IPS-20b (cell line): ENCODE results near the gene ACOT2.
A peak's percentile ranks its signal among the peaks of the same experiment; 100 is the strongest.

Experiments used
- H3K27ac ChIP-seq: one replicate; pipeline ENCODE4 v1.5.1; 2013; ENCODE audit warnings: low read length
- H3K27me3 ChIP-seq: 2 replicates; pipeline ENCODE4 v1.6.1; 2013; ENCODE audit warnings: mild to moderate bottlenecking, low read length, inconsistent platforms; ENCODE audit not compliant: insufficient read depth
- H3K36me3 ChIP-seq: 2 replicates; pipeline ENCODE4 v1.6.1; 2013; ENCODE audit warnings: low read depth, mild to moderate bottlenecking, inconsistent platforms, low read length, moderate library complexity; ENCODE audit not compliant: insufficient read depth
- H3K4me1 ChIP-seq: 2 replicates; pipeline ENCODE4 v1.6.1; 2013; ENCODE audit warnings: mild to moderate bottlenecking, control low read depth, inconsistent platforms, low read length, moderate library complexity; ENCODE audit not compliant: insufficient read depth
- H3K4me3 ChIP-seq: 2 replicates; pipeline ENCODE4 v1.5.1; 2013; ENCODE audit warnings: mild to moderate bottlenecking, low read length, inconsistent platforms
- H3K9ac ChIP-seq: 2 replicates; pipeline ENCODE4 v1.6.1; 2013; ENCODE audit warnings: low read depth, mild to moderate bottlenecking, inconsistent platforms, low read length, moderate library complexity
- H3K9me3 ChIP-seq: 2 replicates; pipeline ENCODE4 v1.6.1; 2013; ENCODE audit warnings: mild to moderate bottlenecking, low read depth, low read length, inconsistent platforms; ENCODE audit not compliant: insufficient read depth

The ACOT2 gene

GRCh38 chr14:73602994-73603393 lies 34.0 kb downstream of the ACOT2 start:
- Histone ChIP-seq H3K4me1 (no peaks in the 10 kb centered on the region), H3K9ac (no peak overlapping the region), H3K27ac (no peak overlapping the region), H3K27me3 (no peaks in the 10 kb centered on the region), H3K9me3 (peaks cover 11% of the 10 kb centered on the region), H3K4me3 (no peak overlapping the region), H3K36me3 (no peaks in the 10 kb centered on the region)

- Histone ChIP-seq H3K9me3 (peaks cover 11% of the 10 kb centered on the region), H3K4me3 (no peak overlapping the region), H3K27me3 (peaks cover under 1% of the 10 kb centered on the region; the same call in 1 of the 2 replicates), H3K27ac (no peak overlapping the region), H3K4me1 (no peaks in the 10 kb centered on the region), H3K9ac (no peak overlapping the region), H3K36me3 (no peaks in the 10 kb centered on the region)
Measured at GRCh38 chr14:73606271-73606670, 37.3 kb downstream of the ACOT2 start.

DNA sequence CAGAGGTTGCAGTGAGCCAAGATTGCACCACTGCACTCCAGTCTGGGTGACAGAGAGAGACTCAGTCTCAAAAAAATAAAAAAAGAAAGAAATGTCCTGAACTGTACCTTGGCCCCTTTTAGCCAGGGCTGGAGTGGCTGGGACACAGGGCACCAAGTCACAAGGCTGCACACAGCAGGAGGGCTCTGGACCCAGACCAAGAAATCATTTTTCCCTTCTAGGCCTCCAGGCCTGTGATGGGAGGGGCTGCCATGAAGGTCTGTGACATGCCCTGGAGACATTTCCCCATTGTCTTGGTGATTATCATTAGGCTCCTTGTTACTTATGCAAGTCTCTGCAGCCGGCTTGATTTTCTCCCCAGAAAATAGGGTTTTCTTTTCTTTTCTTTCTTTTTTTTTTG lies 38.2 kb downstream of the ACOT2 start:
- no peaks in the 10 kb centered on the region for H3K4me1 ChIP-seq
- no peak overlapping the region for H3K27ac ChIP-seq
- H3K27me3 ChIP-seq: peaks cover 11% of the 10 kb centered on the region; the same call in 1 of the 2 replicates

DNA sequence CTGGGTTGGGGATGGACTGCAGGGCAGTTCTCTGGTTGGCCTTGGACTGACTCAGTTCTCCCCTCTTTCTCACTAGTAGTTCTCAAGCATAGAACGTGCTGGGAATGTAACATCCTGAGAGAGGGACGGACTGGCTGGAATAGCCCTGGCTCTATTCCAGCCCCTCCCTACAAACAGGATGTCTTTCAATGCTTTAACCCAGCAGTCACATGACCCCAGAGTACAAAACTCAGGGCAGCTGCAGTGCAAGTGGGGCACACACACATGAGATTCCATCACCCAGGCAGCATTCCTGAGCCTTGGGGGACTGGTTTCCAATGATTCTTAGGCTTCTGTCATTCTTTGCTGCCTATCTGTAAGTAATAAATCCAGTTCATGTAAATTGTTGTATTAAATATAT lies 41.7 kb downstream of the ACOT2 start:
- H3K36me3 ChIP-seq: no peaks in the 10 kb centered on the region
- H3K4me1 ChIP-seq: no peaks in the 10 kb centered on the region
- H3K9ac ChIP-seq: no peak overlapping the region
- H3K27ac ChIP-seq: no peak overlapping the region
- peaks cover 34% of the 10 kb centered on the region for H3K27me3 ChIP-seq
- H3K9me3 ChIP-seq: peaks cover 11% of the 10 kb centered on the region
- no peak overlapping the region for H3K4me3 ChIP-seq

More for the DNA sequence above, 38.2 kb downstream of the ACOT2 start:
- H3K4me3 ChIP-seq: no peak overlapping the region
- peaks cover 11% of the 10 kb centered on the region for H3K9me3 ChIP-seq
- H3K36me3 ChIP-seq: no peaks in the 10 kb centered on the region
- H3K9ac ChIP-seq: no peak overlapping the region

- Histone ChIP-seq H3K4me1 (peaks cover 8% of the 10 kb centered on the region; the same call in 1 of the 2 replicates), H3K27me3 (peaks cover 38% of the 10 kb centered on the region), H3K27ac (no peak within 1 kb of the TSS), H3K9ac (peak within 1 kb of the TSS; percentile 71), H3K4me3 (peak within 1 kb of the TSS; percentile 77), H3K9me3 (no peaks in the 10 kb centered on the region), H3K36me3 (no peaks in the 10 kb centered on the region)
Measured at GRCh38 chr14:73612339-73613045, 43.5 kb downstream of the ACOT2 start, which contains the start of gene ACOT6. TSS of gene ACOT6 (plus strand) at chr14:73612517. CDS start at chr14:73612572, 55 bp downstream.

DNA sequence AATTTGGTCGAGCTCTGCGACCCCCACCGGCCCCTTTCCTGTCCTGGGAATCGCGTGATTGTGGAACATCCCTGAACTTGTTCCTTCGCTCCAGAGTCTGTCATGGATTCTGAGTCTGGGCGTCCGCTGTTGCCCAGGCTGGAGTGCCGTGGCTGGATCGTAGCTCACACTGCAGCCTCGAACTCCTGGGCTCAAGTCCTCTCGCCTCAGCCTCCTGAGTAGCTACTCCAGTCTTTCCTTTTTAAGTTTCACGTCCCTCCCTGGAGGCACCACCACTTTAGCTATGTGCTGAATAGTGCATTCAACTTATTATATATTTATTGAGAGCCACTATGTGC lies 44.0 kb downstream of the ACOT2 start:
- Histone ChIP-seq H3K27me3 (peaks cover 38% of the 10 kb centered on the region), H3K9me3 (no peaks in the 10 kb centered on the region), H3K36me3 (no peaks in the 10 kb centered on the region), H3K4me3 (peak overlapping the region; percentile 77), H3K4me1 (peaks cover 8% of the 10 kb centered on the region; the same call in 1 of the 2 replicates), H3K9ac (peak overlapping the region; percentile 71; the same call in 1 of the 2 replicates), H3K27ac (no peak overlapping the region)

GRCh38 chr14:73613419-73613963 lies 44.5 kb downstream of the ACOT2 start:
- Histone ChIP-seq H3K27me3 (peaks cover 38% of the 10 kb centered on the region), H3K9ac (no peak overlapping the region), H3K4me3 (peak overlapping the region; percentile 77; the same call in 1 of the 2 replicates), H3K4me1 (peaks cover 8% of the 10 kb centered on the region; the same call in 1 of the 2 replicates), H3K36me3 (no peaks in the 10 kb centered on the region), H3K9me3 (no peaks in the 10 kb centered on the region), H3K27ac (no peak overlapping the region)

DNA sequence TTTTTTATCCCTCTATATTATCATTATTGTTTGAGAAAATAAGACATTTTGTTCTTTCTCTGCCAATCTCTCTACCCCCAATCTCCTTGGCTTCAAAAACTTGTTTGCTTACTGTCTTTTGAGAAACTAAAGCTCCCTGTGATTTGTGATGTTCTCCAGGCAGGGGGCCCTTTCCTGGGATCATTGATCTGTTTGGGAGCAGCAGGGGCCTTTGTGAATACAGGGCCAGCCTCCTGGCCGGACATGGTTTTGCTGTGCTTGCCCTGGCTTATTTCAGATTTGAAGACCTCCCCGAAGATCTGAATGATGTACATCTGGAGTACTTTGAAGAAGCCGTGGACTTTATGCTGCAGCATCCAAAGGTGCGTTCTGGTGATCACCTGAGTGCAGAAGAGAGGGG lies 47.8 kb downstream of the ACOT2 start:
- Histone ChIP-seq H3K4me1 (peaks cover 8% of the 10 kb centered on the region; the same call in 1 of the 2 replicates), H3K9ac (no peak overlapping the region), H3K27ac (no peak overlapping the region), H3K9me3 (no peaks in the 10 kb centered on the region), H3K4me3 (no peak overlapping the region), H3K27me3 (peaks cover 31% of the 10 kb centered on the region), H3K36me3 (no peaks in the 10 kb centered on the region)

DNA sequence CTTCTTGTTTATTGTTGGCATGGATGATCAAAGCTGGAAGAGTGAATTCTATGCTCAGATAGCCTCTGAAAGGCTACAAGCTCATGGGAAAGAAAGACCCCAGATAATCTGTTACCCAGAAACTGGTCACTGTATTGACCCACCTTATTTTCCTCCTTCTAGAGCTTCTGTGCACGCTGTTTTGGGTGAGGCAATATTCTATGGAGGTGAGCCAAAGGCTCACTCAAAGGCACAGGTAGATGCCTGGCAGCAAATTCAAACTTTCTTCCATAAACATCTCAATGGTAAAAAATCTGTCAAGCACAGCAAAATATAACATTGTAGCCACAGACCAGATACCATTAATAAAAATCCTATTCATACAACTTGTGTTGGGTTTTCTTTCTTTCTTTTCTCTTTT lies 50.5 kb downstream of the ACOT2 start:
- Histone ChIP-seq H3K36me3 (no peaks in the 10 kb centered on the region), H3K4me1 (peaks cover 8% of the 10 kb centered on the region; the same call in 1 of the 2 replicates), H3K27ac (no peak overlapping the region), H3K9me3 (no peaks in the 10 kb centered on the region), H3K4me3 (no peak overlapping the region), H3K9ac (no peak overlapping the region), H3K27me3 (peaks cover 5% of the 10 kb centered on the region; the same call in 1 of the 2 replicates)

- Histone ChIP-seq H3K27me3 (peaks cover 4% of the 10 kb centered on the region; the same call in 1 of the 2 replicates), H3K4me3 (no peak overlapping the region), H3K9me3 (no peaks in the 10 kb centered on the region), H3K27ac (no peak overlapping the region), H3K4me1 (peaks cover 8% of the 10 kb centered on the region; the same call in 1 of the 2 replicates), H3K36me3 (no peaks in the 10 kb centered on the region), H3K9ac (no peak overlapping the region)
Measured at GRCh38 chr14:73620268-73620667, 51.3 kb downstream of the ACOT2 start.

DNA sequence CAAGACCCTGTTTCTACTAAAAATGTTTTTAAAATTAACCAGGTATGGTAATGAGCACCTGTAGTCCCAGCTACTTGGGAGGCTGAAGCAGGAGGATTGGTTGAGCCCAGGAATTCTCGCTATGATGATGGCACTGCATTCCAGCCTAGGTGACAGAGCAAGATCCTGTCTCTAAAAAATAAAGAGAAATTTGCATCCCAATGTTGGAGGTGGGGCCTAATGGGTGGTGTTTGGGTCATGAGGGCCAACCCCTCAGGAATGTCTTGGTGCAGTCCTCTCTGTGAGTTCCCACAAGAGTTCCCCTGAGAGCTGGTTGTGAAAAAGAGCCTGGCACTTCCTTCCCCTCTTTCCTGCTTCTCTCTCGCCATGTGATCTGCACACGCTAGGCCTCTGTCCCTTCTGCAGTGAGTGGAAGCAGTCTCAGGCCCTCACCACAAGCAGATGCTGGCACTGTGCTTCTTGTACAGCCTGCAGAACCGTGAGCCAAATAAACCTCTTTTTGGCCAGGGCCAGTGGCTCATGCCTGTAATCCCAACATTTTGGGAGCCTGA lies 54.6 kb downstream of the ACOT2 start:
- no peaks in the 10 kb centered on the region for H3K27me3 ChIP-seq
- H3K9me3 ChIP-seq: no peaks in the 10 kb centered on the region
- no peaks in the 10 kb centered on the region for H3K4me1 ChIP-seq
- H3K9ac ChIP-seq: no peak overlapping the region
- no peak overlapping the region for H3K27ac ChIP-seq
- H3K36me3 ChIP-seq: no peaks in the 10 kb centered on the region
- no peak overlapping the region for H3K4me3 ChIP-seq
